ENCODE measurements around the gene KLF16. TPM values are rescaled to one million over a fixed set of nuclear protein-coding genes. Genes with fewer than 3 reads are reported as not detected.

The KLF16 gene
- total and polyA plus RNA-seq, 9 of the 15 experiments (the other 6 are each of a cell fraction or from before 2014, with no cell fraction given): 0.04 to 60.4 (median 6.8) TPM

DNA sequence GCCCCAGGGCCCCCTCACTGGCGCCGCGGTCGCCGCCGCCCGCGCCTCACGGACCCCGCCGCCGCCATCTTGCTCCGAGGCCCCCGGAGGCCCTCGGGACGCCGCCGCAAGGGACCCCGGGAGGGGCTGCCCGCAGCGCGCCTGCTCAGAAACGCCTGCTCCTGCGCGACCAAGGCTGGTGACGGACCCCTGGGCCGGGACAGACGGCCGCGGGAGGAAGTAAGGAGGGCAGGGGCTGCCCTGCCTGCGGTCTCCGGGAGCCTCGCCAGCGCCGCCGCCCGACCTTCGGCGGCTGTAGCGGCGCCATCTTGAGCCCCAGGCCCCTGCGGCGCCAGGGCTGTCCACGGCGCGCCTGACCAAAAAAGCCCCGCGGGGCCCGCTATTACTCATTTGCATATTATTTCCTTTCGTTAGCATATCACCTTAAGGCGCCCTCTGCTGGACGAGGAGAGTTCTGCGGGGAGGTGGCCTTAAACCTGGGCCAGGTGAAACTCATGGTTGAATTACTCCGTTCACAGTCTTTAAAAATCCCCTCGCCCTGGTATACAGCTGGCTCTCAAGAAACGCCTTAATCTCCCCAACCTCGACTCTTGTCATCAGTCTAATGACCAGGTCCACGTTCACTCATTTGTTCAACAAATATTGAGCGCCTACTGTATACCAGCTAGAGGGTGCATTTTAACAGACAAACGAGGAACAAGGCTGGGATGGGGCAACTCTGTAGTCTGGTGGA, 14.8 kb downstream of the KLF16 start, which contains the start of gene REXO1 (continued):
- TF ChIP-seq, protein P1, sequence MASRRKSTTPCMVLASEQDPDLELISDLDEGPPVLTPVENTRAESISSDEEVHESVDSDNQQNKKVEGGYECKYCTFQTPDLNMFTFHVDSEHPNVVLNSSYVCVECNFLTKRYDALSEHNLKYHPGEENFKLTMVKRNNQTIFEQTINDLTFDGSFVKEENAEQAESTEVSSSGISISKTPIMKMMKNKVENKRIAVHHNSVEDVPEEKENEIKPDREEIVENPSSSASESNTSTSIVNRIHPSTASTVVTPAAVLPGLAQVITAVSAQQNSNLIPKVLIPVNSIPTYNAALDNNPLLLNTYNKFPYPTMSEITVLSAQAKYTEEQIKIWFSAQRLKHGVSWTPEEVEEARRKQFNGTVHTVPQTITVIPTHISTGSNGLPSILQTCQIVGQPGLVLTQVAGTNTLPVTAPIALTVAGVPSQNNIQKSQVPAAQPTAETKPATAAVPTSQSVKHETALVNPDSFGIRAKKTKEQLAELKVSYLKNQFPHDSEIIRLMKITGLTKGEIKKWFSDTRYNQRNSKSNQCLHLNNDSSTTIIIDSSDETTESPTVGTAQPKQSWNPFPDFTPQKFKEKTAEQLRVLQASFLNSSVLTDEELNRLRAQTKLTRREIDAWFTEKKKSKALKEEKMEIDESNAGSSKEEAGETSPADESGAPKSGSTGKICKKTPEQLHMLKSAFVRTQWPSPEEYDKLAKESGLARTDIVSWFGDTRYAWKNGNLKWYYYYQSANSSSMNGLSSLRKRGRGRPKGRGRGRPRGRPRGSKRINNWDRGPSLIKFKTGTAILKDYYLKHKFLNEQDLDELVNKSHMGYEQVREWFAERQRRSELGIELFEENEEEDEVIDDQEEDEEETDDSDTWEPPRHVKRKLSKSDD (conservative IDR thresholded peaks at IDR 0.05; ENCODE audit: low read length): no peak
- TF ChIP-seq KDM5B (IDR thresholded peaks at IDR 0.05; ENCODE audit: insufficient replicate concordance, low read depth, low read length) (peak; percentile 23), NFATC3 (IDR thresholded peaks at IDR 0.05) (no peak), ZNF551 (CRISPR knock-in tag; IDR thresholded peaks at IDR 0.05) (no peak), RB1 (IDR thresholded peaks at IDR 0.05; ENCODE audit: low read depth) (peak; percentile 99), BACH1 (tag; IDR thresholded peaks at IDR 0.05) (no peak), COPS2 (conservative IDR thresholded peaks at IDR 0.05) (no peak), ZFPM2 (CRISPR knock-in tag; IDR thresholded peaks at IDR 0.05) (no peak), SREBF2 (CRISPR knock-in tag; IDR thresholded peaks at IDR 0.05) (no peak), U2AF2 (optimal IDR thresholded peaks at IDR 0.05; ENCODE audit: low read depth, low read length) (no peak), MAFG (tag; conservative IDR thresholded peaks at IDR 0.05) (no peak), ESRRA (IDR thresholded peaks at IDR 0.05; ENCODE audit: borderline replicate concordance, low read depth) (peak; percentile 85), ZNF408 (CRISPR knock-in tag; IDR thresholded peaks at IDR 0.05; ENCODE audit: low read depth) (no peak), TCF7L2 (IDR thresholded peaks at IDR 0.05; ENCODE audit: low read depth, low read length) (no peak), MCM2 (IDR thresholded peaks at IDR 0.05; ENCODE audit: low read depth) (no peak)
- TF ChIP-seq, protein P2, sequence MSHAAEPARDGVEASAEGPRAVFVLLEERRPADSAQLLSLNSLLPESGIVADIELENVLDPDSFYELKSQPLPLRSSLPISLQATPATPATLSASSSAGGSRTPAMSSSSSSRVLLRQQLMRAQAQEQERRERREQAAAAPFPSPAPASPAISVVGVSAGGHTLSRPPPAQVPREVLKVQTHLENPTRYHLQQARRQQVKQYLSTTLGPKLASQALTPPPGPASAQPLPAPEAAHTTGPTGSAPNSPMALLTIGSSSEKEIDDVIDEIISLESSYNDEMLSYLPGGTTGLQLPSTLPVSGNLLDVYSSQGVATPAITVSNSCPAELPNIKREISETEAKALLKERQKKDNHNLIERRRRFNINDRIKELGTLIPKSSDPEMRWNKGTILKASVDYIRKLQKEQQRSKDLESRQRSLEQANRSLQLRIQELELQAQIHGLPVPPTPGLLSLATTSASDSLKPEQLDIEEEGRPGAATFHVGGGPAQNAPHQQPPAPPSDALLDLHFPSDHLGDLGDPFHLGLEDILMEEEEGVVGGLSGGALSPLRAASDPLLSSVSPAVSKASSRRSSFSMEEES (CRISPR knock-in tag; IDR thresholded peaks at IDR 0.05): peak; percentile 1; the same call in 1 of the 2 replicates
- TF ChIP-seq, protein P3, sequence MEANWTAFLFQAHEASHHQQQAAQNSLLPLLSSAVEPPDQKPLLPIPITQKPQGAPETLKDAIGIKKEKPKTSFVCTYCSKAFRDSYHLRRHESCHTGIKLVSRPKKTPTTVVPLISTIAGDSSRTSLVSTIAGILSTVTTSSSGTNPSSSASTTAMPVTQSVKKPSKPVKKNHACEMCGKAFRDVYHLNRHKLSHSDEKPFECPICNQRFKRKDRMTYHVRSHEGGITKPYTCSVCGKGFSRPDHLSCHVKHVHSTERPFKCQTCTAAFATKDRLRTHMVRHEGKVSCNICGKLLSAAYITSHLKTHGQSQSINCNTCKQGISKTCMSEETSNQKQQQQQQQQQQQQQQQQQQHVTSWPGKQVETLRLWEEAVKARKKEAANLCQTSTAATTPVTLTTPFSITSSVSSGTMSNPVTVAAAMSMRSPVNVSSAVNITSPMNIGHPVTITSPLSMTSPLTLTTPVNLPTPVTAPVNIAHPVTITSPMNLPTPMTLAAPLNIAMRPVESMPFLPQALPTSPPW (CRISPR knock-in tag; IDR thresholded peaks at IDR 0.05): peak; percentile 61
- TF ChIP-seq, protein P4, sequence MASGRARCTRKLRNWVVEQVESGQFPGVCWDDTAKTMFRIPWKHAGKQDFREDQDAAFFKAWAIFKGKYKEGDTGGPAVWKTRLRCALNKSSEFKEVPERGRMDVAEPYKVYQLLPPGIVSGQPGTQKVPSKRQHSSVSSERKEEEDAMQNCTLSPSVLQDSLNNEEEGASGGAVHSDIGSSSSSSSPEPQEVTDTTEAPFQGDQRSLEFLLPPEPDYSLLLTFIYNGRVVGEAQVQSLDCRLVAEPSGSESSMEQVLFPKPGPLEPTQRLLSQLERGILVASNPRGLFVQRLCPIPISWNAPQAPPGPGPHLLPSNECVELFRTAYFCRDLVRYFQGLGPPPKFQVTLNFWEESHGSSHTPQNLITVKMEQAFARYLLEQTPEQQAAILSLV (tag; IDR thresholded peaks at IDR 0.05): no peak
